Uterus (tissue), 4 donors: ENCODE data around the gene STAT6. TPM values are rescaled to one million over a fixed set of nuclear protein-coding genes. Genes with fewer than 3 reads are reported as not detected.

ENCODE experiments used
- DNase-seq, 2 donors: peaks; one replicate each; pipeline ENCODE4 v3.0.0-alpha.2; 2019 to 2020
- H3K27ac ChIP-seq, 2 donors: fragments of 200-600 bp; sonication (generic); 1 replicate in 1 of 2; 2 replicates in 1 of 2; pipeline ENCODE4 v1.5.1; 2016 to 2018
- H3K27me3 ChIP-seq, 2 donors: fragments of 200-600 bp; sonication (generic); one replicate each; pipeline ENCODE4 v1.5.1; 2018 to 2019; ENCODE audit warnings: control low read depth in 1 of 2
- H3K36me3 ChIP-seq, 2 donors: fragments of 200-600 bp; sonication (generic); one replicate each; pipeline ENCODE4 v1.5.1; 2019; ENCODE audit warnings: control low read depth in 1 of 2
- H3K4me1 ChIP-seq, 2 donors: fragments of 200-600 bp; sonication (generic); one replicate each; pipeline ENCODE4 v1.5.1; 2018 to 2019; ENCODE audit warnings: control low read depth in 1 of 2
- H3K4me3 ChIP-seq, 2 donors: fragments of 200-600 bp; sonication (generic); 1 replicate in 1 of 2; 2 replicates in 1 of 2; pipeline ENCODE4 v1.5.1; 2018 to 2019; ENCODE audit warnings: mild to moderate bottlenecking in 1 of 2
- H3K9me3 ChIP-seq, 2 donors: fragments of 200-600 bp; sonication (generic); one replicate each; pipeline ENCODE4 v1.5.1; 2019; ENCODE audit warnings: control low read depth in 1 of 2
- CTCF ChIP-seq, 4 experiments: fragments of 200-600 bp in 2 of 4; fragments of 450-650 bp in 2 of 4; sonication (generic) in 2 of 4; IDR thresholded peaks; one replicate each; pipeline ENCODE4 v1.5.1; 2016 to 2019; ENCODE audit warnings: antibody characterized with exemption in 4 of 4, mild to moderate bottlenecking in 2 of 4, moderate library complexity in 1 of 4
- POLR2A ChIP-seq, 2 donors: fragments of 450-650 bp; IDR thresholded peaks; one replicate each; pipeline ENCODE4 v1.6.1; 2016; ENCODE audit warnings: antibody characterized with exemption in 2 of 2, mild to moderate bottlenecking in 1 of 2, moderate library complexity in 1 of 2
- intact Hi-C: fragments of 100-400 bp; cut with DNase I; formaldehyde crosslinking; loops from one replicate; pipeline ENCODE4 v1.15.1; 2023; ENCODE audit warnings: low total_unique reads
- total RNA-seq, 4 donors: library from RNA; depleted of rRNA in 3 of 4; stranded (reverse); fragments of >200 nt in 3 of 4; gene quantifications; one replicate each; pipeline versions ENCODE4 v1.1.0 to v1.2.4, GENCODE V29; 2014 to 2023
- donor health status: DM: yes; HTN: yes; CAD: no.

Gene STAT6
- total RNA-seq, 4 donors from 2014 or later, result 62.5 to 242 (median 94.3) TPM

- no peak overlapping the region for H3K4me3 ChIP-seq
- no peaks in the 10 kb centered on the region for H3K27me3 ChIP-seq
- no peaks in the 10 kb centered on the region for H3K9me3 ChIP-seq
- no peak overlapping the region for H3K27ac ChIP-seq
- TF ChIP-seq POLR2A (IDR thresholded peaks at IDR 0.05), result no peak
- TF ChIP-seq CTCF (IDR thresholded peaks at IDR 0.05), result no peak
- intact Hi-C loops, result no loop called here
- no peaks in the 10 kb centered on the region for H3K36me3 ChIP-seq
- peaks cover 0 to 1% of the 10 kb centered on the region in 2 donors for H3K4me1 ChIP-seq
- DNase-seq, result no peak
Measured at GRCh38 chr12:57099766-57100165, 11.4 kb downstream of the STAT6 start.

GRCh38 chr12:57099047-57099714 lies 12.0 kb downstream of the STAT6 start:
- no peaks in the 10 kb centered on the region for H3K9me3 ChIP-seq
- intact Hi-C loops, result no loop called here
- H3K27ac ChIP-seq, result no peak overlapping the region
- TF ChIP-seq POLR2A (IDR thresholded peaks at IDR 0.05) (no peak), CTCF (IDR thresholded peaks at IDR 0.05) (no peak)
- H3K36me3 ChIP-seq, result no peaks in the 10 kb centered on the region
- DNase-seq, result no peak
- peaks cover 0 to 7% of the 10 kb centered on the region in 2 donors for H3K4me1 ChIP-seq
- no peak overlapping the region for H3K4me3 ChIP-seq
- H3K27me3 ChIP-seq, result no peaks in the 10 kb centered on the region

- Histone ChIP-seq H3K4me3 (no peak overlapping the region), H3K27ac (no peak overlapping the region), H3K4me1 (peaks cover 3 to 10% of the 10 kb centered on the region in 2 donors), H3K27me3 (no peaks in the 10 kb centered on the region), H3K36me3 (no peaks in the 10 kb centered on the region), H3K9me3 (no peaks in the 10 kb centered on the region)
- no peak for DNase-seq
- intact Hi-C loops, result no loop called here
- no peak for TF ChIP-seq CTCF (IDR thresholded peaks at IDR 0.05)
- TF ChIP-seq POLR2A (IDR thresholded peaks at IDR 0.05), result no peak
Measured at GRCh38 chr12:57098546-57098945, 12.6 kb downstream of the STAT6 start.

GRCh38 chr12:57097554-57097835 lies 13.7 kb downstream of the STAT6 start:
- intact Hi-C loops, result no loop called here
- Histone ChIP-seq H3K27me3 (no peaks in the 10 kb centered on the region), H3K4me3 (no peak overlapping the region), H3K27ac (no peak overlapping the region), H3K9me3 (no peaks in the 10 kb centered on the region), H3K36me3 (no peaks in the 10 kb centered on the region), H3K4me1 (peaks cover 13 to 16% of the 10 kb centered on the region in 2 donors)
- DNase-seq, result no peak
- no peak for TF ChIP-seq POLR2A (IDR thresholded peaks at IDR 0.05)
- no peak for TF ChIP-seq CTCF (IDR thresholded peaks at IDR 0.05)

GRCh38 chr12:57096748-57097553 lies 14.2 kb downstream of the STAT6 start:
- H3K4me3 ChIP-seq, result no peak overlapping the region
- H3K4me1 ChIP-seq, result peaks cover 16 to 19% of the 10 kb centered on the region in 2 donors
- H3K27me3 ChIP-seq, result no peaks in the 10 kb centered on the region
- no peak for DNase-seq
- intact Hi-C loops, result no loop called here
- H3K27ac ChIP-seq, result no peak overlapping the region
- no peak for TF ChIP-seq POLR2A (IDR thresholded peaks at IDR 0.05)
- TF ChIP-seq CTCF (IDR thresholded peaks at IDR 0.05), result no peak
- no peaks in the 10 kb centered on the region for H3K9me3 ChIP-seq
- no peaks in the 10 kb centered on the region for H3K36me3 ChIP-seq
